GM18507 (cell line): ENCODE data around the gene PTPRS.
"Not testable (repeated sequence)": the region's sequence is repeated elsewhere in the genome, so short reads cannot be mapped to it uniquely, and the experiment has no call there.

Experiments used
- DNase-seq: peaks from one replicate; pipeline ENCODE4 v3.0.0; 2011; ENCODE audit warnings: low read depth; ENCODE audit not compliant: insufficient read length; ENCODE audit errors: extremely low spot score
- FAIRE-seq: peaks from 2 replicates; lab custom pipeline; 2011; peaks lifted over from hg19 to GRCh38; lab: Jason Lieb, UNC

The PTPRS gene

GRCh38 chr19:5335593-5335992 lies 5.0 kb downstream of the PTPRS start:
- DNase-seq (no peak), FAIRE-seq (no peak)

- DNase-seq (no peak), FAIRE-seq (no peak)
Observed at GRCh38 chr19:5334824-5335500, 5.7 kb downstream of the PTPRS start.

GRCh38 chr19:5334366-5334739 lies 6.3 kb downstream of the PTPRS start:
- no peak for DNase-seq

GRCh38 chr19:5333581-5334365 lies 6.8 kb downstream of the PTPRS start:
- FAIRE-seq (no peak), DNase-seq (no peak)

More at GRCh38 chr19:5334366-5334739, 6.3 kb downstream of the PTPRS start:
- no peak for FAIRE-seq

GRCh38 chr19:5332501-5332900 lies 8.1 kb downstream of the PTPRS start:
- FAIRE-seq (no peak), DNase-seq (no peak)

GRCh38 chr19:5331790-5332189 lies 8.8 kb downstream of the PTPRS start:
- DNase-seq (no peak), FAIRE-seq (no peak)

- DNase-seq = peak; percentile 33
- FAIRE-seq = peak; percentile 89
Observed at GRCh38 chr19:5330307-5330720, 10.3 kb downstream of the PTPRS start.

GRCh38 chr19:5329141-5329540 lies 11.5 kb downstream of the PTPRS start:
- FAIRE-seq (no peak), DNase-seq (no peak)

- FAIRE-seq, DNase-seq: not testable (repeated sequence)
Observed at GRCh38 chr19:5328407-5328806, 12.2 kb downstream of the PTPRS start.

GRCh38 chr19:5326986-5327623 lies 13.5 kb downstream of the PTPRS start:
- DNase-seq (no peak), FAIRE-seq (no peak)

GRCh38 chr19:5326545-5326944 lies 14.1 kb downstream of the PTPRS start:
- DNase-seq (no peak), FAIRE-seq (no peak)

GRCh38 chr19:5324947-5325346 lies 15.7 kb downstream of the PTPRS start:
- FAIRE-seq (no peak), DNase-seq (no peak)

- FAIRE-seq (no peak), DNase-seq (no peak)
Observed at GRCh38 chr19:5323475-5323811, 17.2 kb downstream of the PTPRS start.

GRCh38 chr19:5321851-5322681 lies 18.5 kb downstream of the PTPRS start:
- DNase-seq (peak; percentile 71), FAIRE-seq (peak; percentile 97)

GRCh38 chr19:5321066-5321642 lies 19.5 kb downstream of the PTPRS start:
- FAIRE-seq (no peak), DNase-seq (no peak)

GRCh38 chr19:5319516-5319915 lies 21.1 kb downstream of the PTPRS start:
- FAIRE-seq (no peak), DNase-seq (no peak)

GRCh38 chr19:5318306-5318705 lies 22.3 kb downstream of the PTPRS start:
- no peak for FAIRE-seq
- no peak for DNase-seq

- FAIRE-seq = no peak
Observed at GRCh38 chr19:5317321-5317720, 23.3 kb downstream of the PTPRS start.

GRCh38 chr19:5316138-5316537 lies 24.5 kb downstream of the PTPRS start:
- FAIRE-seq (no peak), DNase-seq (no peak)

More at GRCh38 chr19:5317321-5317720, 23.3 kb downstream of the PTPRS start:
- DNase-seq = no peak
